ENCODE measurements around the gene COL5A1.

DNA sequence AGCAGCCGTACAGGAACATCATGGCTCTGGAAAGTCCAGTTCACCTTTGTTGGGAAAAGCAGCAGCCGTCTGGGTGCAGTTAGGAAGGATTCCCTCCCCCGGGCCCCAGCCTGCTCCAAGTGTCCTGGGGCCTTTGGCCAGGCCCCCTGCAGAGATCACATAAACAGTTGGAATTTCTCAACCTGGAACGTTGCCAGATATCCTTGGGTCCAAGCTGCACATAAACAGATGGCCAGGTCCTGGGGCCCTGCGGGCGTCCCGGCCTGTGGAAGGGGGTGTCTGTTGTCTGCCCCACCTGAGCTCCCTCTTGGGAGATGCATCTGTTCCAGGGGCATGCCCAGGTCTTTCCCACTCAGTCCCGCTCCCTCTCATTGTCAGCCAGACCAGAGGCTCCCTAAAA is 92.7 kb downstream of the COL5A1 start:
- no peak for TF ChIP-seq CTCF (IDR thresholded peaks at IDR 0.05)
- no peak for TF ChIP-seq POLR2A (IDR thresholded peaks at IDR 0.05)
